HEK293 (cell line): ENCODE results near the gene TTC13.

ENCODE experiments used
- CTCF ChIA-PET: fragments of 350-600 bp; formaldehyde crosslinking; extraction: SDS; loops from one replicate; lab custom pipeline; 2021; ENCODE audit warnings: antibody characterized with exemption; lab: Yijun Ruan, JAX
- POLR2A ChIA-PET: fragments of 300-600 bp; formaldehyde crosslinking; extraction: SDS; loops from one replicate; lab custom pipeline; 2020; ENCODE audit warnings: antibody characterized with exemption, inconsistent platforms; lab: Yijun Ruan, JAX
- H3K27ac ChIP-seq: fragments of 200-500 bp; sonication (Bioruptor generic); 2 replicates; pipeline ENCODE4 v1.5.1; 2014; ENCODE audit warnings: low read depth, low read length, control low read depth, inconsistent platforms; ENCODE audit errors: extremely low read depth
- H3K36me3 ChIP-seq, 2 experiments: fragments of 200-500 bp in 1 of 2; sonication (Bioruptor generic) in 1 of 2; 1 replicate in 1 of 2; 2 replicates in 1 of 2; pipeline ENCODE4 v1.5.1; 2014 to 2017; ENCODE audit warnings: inconsistent platforms in 2 of 2, low read length in 2 of 2; ENCODE audit not compliant: control insufficient read depth in 2 of 2, insufficient read depth in 1 of 2
- H3K4me1 ChIP-seq: fragments of 200-500 bp; sonication (Bioruptor generic); 2 replicates; pipeline ENCODE4 v1.5.1; 2014; ENCODE audit warnings: mild to moderate bottlenecking, low read length, inconsistent platforms; ENCODE audit not compliant: control insufficient read depth, insufficient read depth
- H3K4me3 ChIP-seq: 2 replicates; pipeline ENCODE4 v1.5.1; 2011; ENCODE audit warnings: low read depth, mild to moderate bottlenecking, control low read depth, low read length, moderate library complexity
- H3K9me3 ChIP-seq: fragments of 200-500 bp; sonication (Bioruptor generic); 2 replicates; pipeline ENCODE4 v1.5.1; 2014; ENCODE audit warnings: low read depth, low read length, inconsistent platforms; ENCODE audit not compliant: control insufficient read depth, insufficient read depth
- GLI4 ChIP-seq: fragments of 450-650 bp; formaldehyde crosslinking; IDR thresholded peaks from 2 replicates; pipeline ENCODE4 v1.5.1; 2016; ENCODE audit warnings: missing biosample characterization, missing genetic modification characterization
- RBAK ChIP-seq: fragments of 450-650 bp; formaldehyde crosslinking; IDR thresholded peaks from 2 replicates; pipeline ENCODE4 v1.5.1; 2016; ENCODE audit warnings: missing biosample characterization, missing genetic modification characterization
- REST ChIP-seq: fragments of 450-650 bp; formaldehyde crosslinking; IDR thresholded peaks from 2 replicates; pipeline ENCODE4 v1.5.1; 2016; ENCODE audit warnings: missing biosample characterization, missing genetic modification characterization
- SALL2 ChIP-seq: fragments of 450-650 bp; formaldehyde crosslinking; IDR thresholded peaks from 2 replicates; pipeline ENCODE4 v1.5.0; 2017; ENCODE audit warnings: missing biosample characterization, mild to moderate bottlenecking, missing genetic modification characterization, borderline replicate concordance
- TSHZ1 ChIP-seq: fragments of 450-650 bp; formaldehyde crosslinking; IDR thresholded peaks from 2 replicates; pipeline ENCODE4 v1.5.1; 2016; ENCODE audit warnings: missing biosample characterization, missing genetic modification characterization, borderline replicate concordance
- ZBTB17 ChIP-seq: fragments of 450-650 bp; formaldehyde crosslinking; IDR thresholded peaks from 2 replicates; pipeline ENCODE4 v1.5.1; 2016; ENCODE audit warnings: missing biosample characterization, missing genetic modification characterization
- ZEB2 ChIP-seq: fragments of 450-650 bp; formaldehyde crosslinking; IDR thresholded peaks from 2 replicates; pipeline ENCODE4 v1.5.1; 2016; ENCODE audit warnings: missing biosample characterization, missing genetic modification characterization
- ZFP37 ChIP-seq: fragments of 450-650 bp; formaldehyde crosslinking; IDR thresholded peaks from 2 replicates; pipeline ENCODE4 v1.5.1; 2016; ENCODE audit warnings: missing biosample characterization, missing genetic modification characterization
- ZFP69B ChIP-seq: fragments of 450-650 bp; formaldehyde crosslinking; IDR thresholded peaks from 2 replicates; pipeline ENCODE4 v1.5.1; 2016; ENCODE audit warnings: missing biosample characterization, missing genetic modification characterization
- ZNF148 ChIP-seq: fragments of 450-650 bp; formaldehyde crosslinking; IDR thresholded peaks from 2 replicates; pipeline ENCODE4 v1.5.0; 2017; ENCODE audit warnings: missing biosample characterization, missing genetic modification characterization, borderline replicate concordance
- ZNF157 ChIP-seq: fragments of 450-650 bp; formaldehyde crosslinking; IDR thresholded peaks from 2 replicates; pipeline ENCODE4 v1.5.1; 2016; ENCODE audit warnings: missing biosample characterization, missing genetic modification characterization
- ZNF169 ChIP-seq: fragments of 450-650 bp; formaldehyde crosslinking; IDR thresholded peaks from 2 replicates; pipeline ENCODE4 v1.5.1; 2016; ENCODE audit warnings: missing biosample characterization, missing genetic modification characterization
- ZNF23 ChIP-seq: fragments of 450-650 bp; formaldehyde crosslinking; IDR thresholded peaks from 2 replicates; pipeline ENCODE4 v1.5.1; 2016; ENCODE audit warnings: missing biosample characterization, missing genetic modification characterization, borderline replicate concordance
- ZNF239 ChIP-seq: fragments of 450-650 bp; formaldehyde crosslinking; IDR thresholded peaks from 2 replicates; pipeline ENCODE4 v1.5.1; 2016; ENCODE audit warnings: missing biosample characterization, missing genetic modification characterization
- ZNF248 ChIP-seq: fragments of 450-650 bp; formaldehyde crosslinking; IDR thresholded peaks from 2 replicates; pipeline ENCODE4 v1.5.1; 2017; ENCODE audit warnings: missing biosample characterization, missing genetic modification characterization
- ZNF416 ChIP-seq: fragments of 450-650 bp; formaldehyde crosslinking; IDR thresholded peaks from 2 replicates; pipeline ENCODE4 v1.5.1; 2016; ENCODE audit warnings: missing biosample characterization, missing genetic modification characterization
- ZNF423 ChIP-seq: fragments of 450-650 bp; formaldehyde crosslinking; IDR thresholded peaks from 2 replicates; pipeline ENCODE4 v1.5.1; 2016; ENCODE audit warnings: missing biosample characterization, missing genetic modification characterization
- ZNF555 ChIP-seq: fragments of 450-650 bp; formaldehyde crosslinking; conservative IDR thresholded peaks from 2 replicates; pipeline ENCODE4 v1.5.1; 2017; ENCODE audit warnings: missing biosample characterization, mild to moderate bottlenecking, missing genetic modification characterization, inconsistent platforms
- ZNF585B ChIP-seq: fragments of 450-650 bp; formaldehyde crosslinking; IDR thresholded peaks from 2 replicates; pipeline ENCODE4 v1.5.1; 2016; ENCODE audit warnings: missing biosample characterization, missing genetic modification characterization
- ZNF624 ChIP-seq: fragments of 450-650 bp; formaldehyde crosslinking; IDR thresholded peaks from 2 replicates; pipeline ENCODE4 v1.5.1; 2017; ENCODE audit warnings: missing biosample characterization, missing genetic modification characterization
- ZNF658 ChIP-seq: fragments of 450-650 bp; formaldehyde crosslinking; IDR thresholded peaks from 2 replicates; pipeline ENCODE4; 2016; ENCODE audit warnings: missing biosample characterization, missing genetic modification characterization
- ZNF747 ChIP-seq: fragments of 450-650 bp; formaldehyde crosslinking; IDR thresholded peaks from 2 replicates; pipeline ENCODE4 v1.5.1; 2016; ENCODE audit warnings: missing biosample characterization, missing genetic modification characterization
- ZNF791 ChIP-seq: fragments of 450-650 bp; formaldehyde crosslinking; IDR thresholded peaks from 2 replicates; pipeline ENCODE4 v1.5.1; 2016; ENCODE audit warnings: missing biosample characterization, missing genetic modification characterization
- ZSCAN23 ChIP-seq: fragments of 450-650 bp; formaldehyde crosslinking; IDR thresholded peaks from 2 replicates; pipeline ENCODE4 v1.5.1; 2016; ENCODE audit warnings: missing biosample characterization, missing genetic modification characterization
- TF ChIP-seq, protein P1 (sequence below): fragments of 450-650 bp; formaldehyde crosslinking; IDR thresholded peaks from 2 replicates; pipeline ENCODE4 v1.5.1; 2017; ENCODE audit warnings: missing biosample characterization, missing genetic modification characterization

Gene TTC13

DNA sequence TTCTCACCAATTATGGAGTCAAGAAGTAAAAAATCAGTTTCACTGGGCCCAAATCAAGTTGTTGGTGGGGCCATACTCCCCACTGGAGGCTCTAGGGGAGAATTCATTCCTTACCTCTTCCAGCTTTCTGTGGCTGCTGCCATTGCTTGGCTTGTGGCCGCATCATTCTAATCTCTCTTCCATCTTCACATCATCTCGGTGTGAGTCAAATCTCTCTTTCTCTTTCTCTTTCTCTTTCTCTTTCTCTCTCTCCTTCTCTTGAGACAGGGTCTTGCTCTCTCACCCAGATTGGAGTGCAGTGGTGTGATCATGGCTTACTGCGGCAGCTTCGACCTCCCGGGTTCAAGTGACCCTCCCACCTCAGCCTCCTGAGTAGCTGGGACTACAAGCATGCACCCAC, 33.3 kb upstream of the TTC13 start:
- Histone ChIP-seq H3K36me3 (peaks cover 0 to 10% of the 10 kb centered on the region in 2 experiments; a peak in 1 of 3 replicates), H3K4me3 (no peak overlapping the region), H3K4me1 (no peaks in the 10 kb centered on the region), H3K9me3 (no peaks in the 10 kb centered on the region), H3K27ac (no peak overlapping the region)
- ChIA-PET CTCF (interaction anchor here (0.6 kb wide), 1 partner anchor 178 kb away, joined by 3 read pairs; no protein-coding TSS in a partner anchor), POLR2A (no interaction called here)
- TF ChIP-seq REST (no peak), ZNF416 (tag by site-specific recombination) (no peak), ZNF423 (tag by site-specific recombination) (no peak), TSHZ1 (no peak), ZNF169 (tag by site-specific recombination) (no peak)
- TF ChIP-seq, protein P1, sequence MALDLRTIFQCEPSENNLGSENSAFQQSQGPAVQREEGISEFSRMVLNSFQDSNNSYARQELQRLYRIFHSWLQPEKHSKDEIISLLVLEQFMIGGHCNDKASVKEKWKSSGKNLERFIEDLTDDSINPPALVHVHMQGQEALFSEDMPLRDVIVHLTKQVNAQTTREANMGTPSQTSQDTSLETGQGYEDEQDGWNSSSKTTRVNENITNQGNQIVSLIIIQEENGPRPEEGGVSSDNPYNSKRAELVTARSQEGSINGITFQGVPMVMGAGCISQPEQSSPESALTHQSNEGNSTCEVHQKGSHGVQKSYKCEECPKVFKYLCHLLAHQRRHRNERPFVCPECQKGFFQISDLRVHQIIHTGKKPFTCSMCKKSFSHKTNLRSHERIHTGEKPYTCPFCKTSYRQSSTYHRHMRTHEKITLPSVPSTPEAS (tag by site-specific recombination), result no peak

GRCh38 chr1:231011360-231011759, 32.7 kb upstream of the TTC13 start:
- H3K4me3 ChIP-seq, result no peak overlapping the region
- CTCF ChIA-PET, result interaction anchor here (1.0 kb wide), 1 partner anchor 83 kb away, joined by 3 read pairs; no protein-coding TSS in a partner anchor
- no peaks in the 10 kb centered on the region for H3K9me3 ChIP-seq
- peaks cover 0 to 9% of the 10 kb centered on the region in 2 experiments; a peak in 1 of 3 replicates for H3K36me3 ChIP-seq
- no peak overlapping the region for H3K27ac ChIP-seq
- H3K4me1 ChIP-seq, result no peaks in the 10 kb centered on the region
- POLR2A ChIA-PET, result no interaction called here
- TF ChIP-seq RBAK, result peak; percentile 89
- TF ChIP-seq ZFP37 (tag by site-specific recombination), result 0 out of 2 replicates have a peak, but pooled peaks have one; percentile 30
- peak; percentile 98 for TF ChIP-seq ZNF658 (tag by site-specific recombination)
- TF ChIP-seq ZBTB17 (tag by site-specific recombination), result peak; percentile 81
- 0 out of 2 replicates have a peak, but pooled peaks have one; percentile 82 for TF ChIP-seq SALL2 (tag by site-specific recombination)
- 0 out of 2 replicates have a peak, but pooled peaks have one; percentile 38 for TF ChIP-seq GLI4 (tag by site-specific recombination)
- TF ChIP-seq ZNF148 (tag by site-specific recombination), result peak; percentile 93; the same call in 1 of the 2 replicates
- no peak for TF ChIP-seq ZFP69B (tag by site-specific recombination)
- TF ChIP-seq ZNF239 (tag by site-specific recombination), result peak; percentile 37; the same call in 1 of the 2 replicates
- TF ChIP-seq ZNF248 (tag by site-specific recombination), result peak; percentile 63; the same call in 1 of the 2 replicates
- 0 out of 2 replicates have a peak, but pooled peaks have one; percentile 54 for TF ChIP-seq ZNF23
- no peak for TF ChIP-seq ZNF585B (tag by site-specific recombination)
- TF ChIP-seq ZNF624 (tag by site-specific recombination), result no peak
- peak; percentile 68 for TF ChIP-seq ZEB2 (tag by site-specific recombination)
- no peak for TF ChIP-seq ZNF555
- peak; percentile 98 for TF ChIP-seq ZNF747 (tag by site-specific recombination)
- TF ChIP-seq ZNF169 (tag by site-specific recombination), result peak; percentile 76; the same call in 1 of the 2 replicates
- 0 out of 2 replicates have a peak, but pooled peaks have one; percentile 28 for TF ChIP-seq ZNF157 (tag by site-specific recombination)
- no peak for TF ChIP-seq ZSCAN23 (tag by site-specific recombination)
- 0 out of 2 replicates have a peak, but pooled peaks have one; percentile 23 for TF ChIP-seq ZNF791 (tag by site-specific recombination)
